BE2C (cell line): ENCODE data around the gene TMIE.

ENCODE experiments used
- DNase-seq: peaks from one replicate; pipeline ENCODE4 v3.0.0-alpha.2; 2020
- H3K27me3 ChIP-seq: fragments of 250-450 bp; sonication (Bioruptor Pico); 2 replicates; pipeline ENCODE4 v1.5.1; 2020; ENCODE audit warnings: mild to moderate bottlenecking
- H3K36me3 ChIP-seq: fragments of 250-450 bp; sonication (Bioruptor Pico); 2 replicates; pipeline ENCODE4 v1.5.1; 2020; ENCODE audit warnings: mild to moderate bottlenecking
- H3K4me1 ChIP-seq: fragments of 250-450 bp; sonication (Bioruptor Pico); 2 replicates; pipeline ENCODE4 v1.5.1; 2020
- H3K4me3 ChIP-seq: 2 replicates; pipeline ENCODE4 v1.5.1; 2011; ENCODE audit warnings: low read depth, low read length
- H3K9me3 ChIP-seq: fragments of 250-450 bp; sonication (Bioruptor Pico); 2 replicates; pipeline ENCODE4 v1.5.1; 2020
- CTCF ChIP-seq: IDR thresholded peaks from 2 replicates; pipeline ENCODE4 v1.5.1; 2012; ENCODE audit warnings: mild to moderate bottlenecking, low read depth, low read length

Gene TMIE

GRCh38 chr3:46664971-46665762 is 36.0 kb upstream of the TMIE start:
- H3K27me3 ChIP-seq = no peaks in the 10 kb centered on the region
- no peak for TF ChIP-seq CTCF
- no peak for DNase-seq

GRCh38 chr3:46665763-46666452 is 35.3 kb upstream of the TMIE start:
- DNase-seq = no peak
- Histone ChIP-seq H3K9me3 (no peaks in the 10 kb centered on the region), H3K36me3 (no peaks in the 10 kb centered on the region), H3K4me1 (no peaks in the 10 kb centered on the region), H3K4me3 (no peak overlapping the region), H3K27me3 (no peaks in the 10 kb centered on the region)
- TF ChIP-seq CTCF = no peak

More at GRCh38 chr3:46664971-46665762, 36.0 kb upstream of the TMIE start:
- Histone ChIP-seq H3K36me3 (no peaks in the 10 kb centered on the region), H3K4me1 (no peaks in the 10 kb centered on the region), H3K9me3 (no peaks in the 10 kb centered on the region), H3K4me3 (no peak overlapping the region)

- DNase-seq = no peak
Observed at GRCh38 chr3:46666453-46666845, 34.7 kb upstream of the TMIE start.

GRCh38 chr3:46667061-46667621 is 34.1 kb upstream of the TMIE start:
- Histone ChIP-seq H3K4me1 (no peaks in the 10 kb centered on the region), H3K9me3 (no peaks in the 10 kb centered on the region), H3K27me3 (no peaks in the 10 kb centered on the region), H3K36me3 (no peaks in the 10 kb centered on the region), H3K4me3 (no peak overlapping the region)
- peak; percentile 2 for DNase-seq
- TF ChIP-seq CTCF = no peak

More at GRCh38 chr3:46666453-46666845, 34.7 kb upstream of the TMIE start:
- H3K9me3 ChIP-seq = no peaks in the 10 kb centered on the region
- H3K27me3 ChIP-seq = no peaks in the 10 kb centered on the region
- no peak overlapping the region for H3K4me3 ChIP-seq
- H3K4me1 ChIP-seq = no peaks in the 10 kb centered on the region
- TF ChIP-seq CTCF = no peak
- H3K36me3 ChIP-seq = no peaks in the 10 kb centered on the region

GRCh38 chr3:46667657-46668056 is 33.5 kb upstream of the TMIE start:
- TF ChIP-seq CTCF = no peak
- Histone ChIP-seq H3K4me1 (no peaks in the 10 kb centered on the region), H3K4me3 (no peak overlapping the region), H3K27me3 (no peaks in the 10 kb centered on the region), H3K36me3 (no peaks in the 10 kb centered on the region), H3K9me3 (no peaks in the 10 kb centered on the region)
- DNase-seq = peak; percentile 1
